Erythroblast (primary cell): Measurements from ENCODE around the gene RFX6.

Experiments
- DNase-seq, 2 experiments: peaks; one replicate each; lab custom pipeline; 2025; lab: John Stamatoyannopoulos, UW
- GATA1 ChIP-seq: IDR thresholded peaks from 2 replicates; pipeline ENCODE4 v1.6.1; 2011; ENCODE audit warnings: low read depth, mild to moderate bottlenecking, control low read depth, low read length, moderate library complexity
- POLR2A ChIP-seq: IDR thresholded peaks from 2 replicates; pipeline ENCODE4 v1.6.1; 2011; ENCODE audit warnings: mild to moderate bottlenecking, low read length

Gene RFX6

GRCh38 chr6:116966675-116967576, 89.9 kb downstream of the RFX6 start:
- DNase-seq: no peak
- TF ChIP-seq POLR2A: no peak
- no peak for TF ChIP-seq GATA1

GRCh38 chr6:116969211-116969863, 92.3 kb downstream of the RFX6 start:
- no peak for TF ChIP-seq POLR2A
- no peak for TF ChIP-seq GATA1
- DNase-seq: peak; percentile 29 to 63

DNA sequence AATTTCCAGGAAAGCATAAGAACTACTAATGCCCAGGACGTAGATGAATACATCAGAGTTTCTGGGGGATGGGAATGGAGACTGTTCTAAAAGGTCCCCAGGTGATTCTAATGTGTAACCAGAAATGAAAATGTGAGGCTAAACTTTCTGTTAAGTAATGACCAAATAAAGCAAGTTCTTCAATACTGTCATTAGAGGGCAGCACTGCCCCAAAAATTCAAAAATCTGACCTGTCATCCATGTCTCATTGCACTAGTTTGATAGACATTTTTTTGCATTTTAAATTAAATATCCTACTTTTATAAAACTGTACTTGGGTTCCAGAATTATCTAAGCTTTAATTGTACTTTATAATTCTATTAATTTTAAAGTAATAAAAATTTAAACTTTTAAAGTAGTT, 94.9 kb downstream of the RFX6 start:
- DNase-seq: peak; percentile 48 to 66
- TF ChIP-seq POLR2A: no peak

DNA sequence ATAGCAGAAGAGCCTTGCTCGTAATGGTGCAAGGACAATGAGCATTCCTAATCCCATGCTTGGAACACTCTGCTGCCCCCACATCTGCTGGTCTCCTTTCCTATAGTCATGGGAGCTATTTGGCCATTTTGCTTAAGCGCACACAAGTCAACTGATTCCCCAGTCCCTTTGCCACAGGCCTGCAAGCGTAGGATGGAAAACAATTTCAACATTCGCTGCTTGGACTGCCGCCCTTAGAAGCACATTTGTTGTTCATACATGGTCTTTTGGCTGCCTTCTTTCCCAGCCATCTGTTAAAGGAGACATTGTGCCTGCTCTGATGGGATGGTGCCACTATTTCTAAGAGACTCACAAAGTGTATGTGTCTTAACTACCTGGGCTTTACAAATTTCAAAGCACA, 96.9 kb downstream of the RFX6 start:
- TF ChIP-seq POLR2A (no peak), GATA1 (no peak)
- no peak for DNase-seq

- no peak for TF ChIP-seq GATA1
- TF ChIP-seq POLR2A: no peak
- DNase-seq: no peak
These were observed 97.7 kb downstream of the RFX6 start for GRCh38 chr6:116974526-116975316.

DNA sequence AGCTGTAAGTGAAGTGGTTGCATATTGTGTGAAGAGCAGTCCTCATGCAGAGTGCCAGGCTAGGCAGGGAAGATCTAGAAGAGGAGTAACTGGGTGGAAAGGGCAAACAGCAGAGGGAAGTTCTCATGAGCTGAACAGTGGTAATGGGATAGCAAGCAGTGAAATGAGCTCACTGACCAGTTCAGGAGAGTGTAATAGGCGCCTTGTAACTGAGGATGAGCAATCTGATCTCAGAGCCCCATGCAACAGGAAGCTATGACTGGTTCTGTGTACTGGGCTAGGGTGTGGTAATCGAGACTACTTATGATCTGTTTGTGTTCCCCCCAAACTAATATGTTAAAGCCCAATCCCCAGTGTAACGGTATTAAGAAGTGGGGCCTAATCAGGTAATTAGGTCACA, 98.6 kb downstream of the RFX6 start:
- DNase-seq: no peak
- TF ChIP-seq GATA1 (no peak), POLR2A (no peak)

- TF ChIP-seq GATA1: no peak
- TF ChIP-seq POLR2A: no peak
These were observed 102.5 kb downstream of the RFX6 start for GRCh38 chr6:116979560-116979959.

More at GRCh38 chr6:116979560-116979959, 102.5 kb downstream of the RFX6 start:
- DNase-seq: no peak
